Stimulated activated CD8-positive, alpha-beta memory T cell treated with anti-CD3 and anti-CD28 coated beads, Interleukin-12 subunit alpha, Interleukin-12 subunit beta, amount 100 ng/mL, for 24 hours (primary cell): ENCODE data around the gene LMX1B.
"Not testable (repeated sequence)": the region's sequence is repeated elsewhere in the genome, so short reads cannot be mapped to it uniquely, and the experiment has no call there.

ENCODE experiments used
- DNase-seq: peaks from one replicate; pipeline ENCODE4 v3.0.0-alpha.2; 2020; ENCODE audit errors: extremely low read depth

The LMX1B gene

DNA sequence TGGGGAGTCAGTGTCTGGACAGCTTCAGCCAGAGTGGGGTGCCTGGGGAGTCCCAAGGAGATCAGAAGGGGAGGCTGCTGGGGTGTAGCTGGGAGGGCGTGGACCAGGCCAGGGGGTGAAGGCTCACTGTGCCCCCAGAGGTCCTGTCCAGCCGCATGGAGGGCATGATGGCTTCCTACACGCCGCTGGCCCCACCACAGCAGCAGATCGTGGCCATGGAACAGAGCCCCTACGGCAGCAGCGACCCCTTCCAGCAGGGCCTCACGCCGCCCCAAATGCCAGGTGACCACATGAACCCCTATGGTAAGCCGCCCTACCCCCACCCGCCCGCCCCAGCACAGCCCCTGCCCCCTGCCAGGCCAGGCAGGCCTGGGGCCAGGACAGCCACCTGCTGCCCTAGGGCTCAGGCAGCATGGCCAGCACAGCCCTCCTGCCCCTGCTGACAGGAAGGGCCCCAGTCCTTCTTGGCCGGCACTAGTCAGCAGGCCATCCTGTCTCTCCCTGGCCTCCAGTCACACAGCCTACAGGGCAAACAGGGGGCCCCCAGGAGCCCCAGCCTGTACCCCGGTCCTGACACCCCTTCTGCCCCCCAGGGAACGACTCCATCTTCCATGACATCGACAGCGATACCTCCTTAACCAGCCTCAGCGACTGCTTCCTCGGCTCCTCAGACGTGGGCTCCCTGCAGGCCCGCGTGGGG is 82.1 kb downstream of the LMX1B start:
- no peak for DNase-seq

DNA sequence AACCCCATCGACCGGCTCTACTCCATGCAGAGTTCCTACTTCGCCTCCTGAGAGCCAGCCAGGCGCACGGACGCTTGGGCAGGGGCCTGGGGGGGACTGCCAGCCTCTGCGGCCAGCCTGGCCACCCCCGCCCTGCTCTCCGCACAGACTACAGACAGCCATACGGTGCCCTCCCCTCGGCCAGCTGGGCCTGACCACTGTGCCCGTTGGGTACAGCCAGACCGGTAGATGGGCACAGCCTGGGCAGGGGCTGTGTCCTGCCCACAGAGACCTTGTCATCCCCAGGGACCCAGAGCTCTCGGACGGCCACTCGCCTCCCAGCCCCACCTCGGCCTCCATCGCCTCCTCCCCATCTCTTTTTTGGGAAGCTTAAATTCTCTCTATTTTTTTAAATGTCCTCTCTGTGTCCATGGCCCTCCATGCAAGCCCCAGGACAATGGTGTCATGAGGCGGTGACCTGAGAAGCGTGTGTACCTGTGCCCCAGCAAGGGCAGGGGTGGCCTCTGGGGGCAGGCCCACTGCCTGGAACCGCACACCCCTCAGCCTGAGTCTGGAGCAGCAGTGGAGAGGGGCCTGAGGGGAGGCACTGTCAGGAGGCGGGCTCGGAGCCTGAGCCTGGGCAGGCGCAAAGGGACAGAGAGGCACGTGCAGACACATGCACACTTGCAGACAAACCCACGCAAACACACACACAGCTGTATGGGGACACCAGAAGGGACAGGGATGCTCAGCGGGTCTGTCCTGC is 82.8 kb downstream of the LMX1B start:
- no peak for DNase-seq

DNA sequence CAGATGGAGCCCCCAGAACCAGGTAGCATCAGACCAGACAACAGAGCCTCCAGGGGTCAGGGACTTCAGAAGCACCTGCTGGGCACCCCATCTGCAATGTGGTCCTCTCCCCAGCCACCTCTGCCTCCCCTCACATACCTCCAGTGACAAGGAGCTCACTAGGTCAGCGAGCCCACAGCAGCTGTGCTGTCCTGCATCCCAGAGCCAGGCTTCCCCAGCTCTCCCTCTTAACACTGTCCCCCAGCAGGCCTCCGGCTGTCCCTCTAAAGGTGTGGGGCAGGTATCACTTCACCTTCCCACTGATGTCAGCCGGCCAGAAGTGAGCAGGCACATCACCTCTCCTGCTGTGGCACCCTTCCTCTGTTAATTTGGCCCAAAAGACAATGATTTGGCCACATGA is 83.6 kb downstream of the LMX1B start:
- no peak for DNase-seq

DNA sequence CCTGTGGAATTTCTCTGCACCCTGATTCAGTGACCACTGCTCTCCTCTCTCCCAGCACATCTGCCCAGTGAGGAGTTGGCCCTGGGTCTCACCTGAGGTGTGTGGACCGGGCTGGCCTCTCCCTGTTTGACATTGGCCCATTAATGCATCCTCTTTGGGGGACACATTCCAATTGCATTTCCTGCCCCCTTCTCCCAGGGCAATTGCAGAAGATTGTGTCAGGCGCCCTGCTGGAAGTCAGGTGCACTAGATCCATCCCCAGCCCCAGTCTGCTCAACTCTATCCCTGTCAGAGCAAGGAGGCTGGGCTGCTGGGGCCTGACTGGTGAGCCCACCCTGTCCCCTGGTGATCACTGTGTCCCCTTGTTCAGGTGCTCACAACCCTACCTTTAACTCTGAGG is 84.5 kb downstream of the LMX1B start:
- DNase-seq = no peak

DNA sequence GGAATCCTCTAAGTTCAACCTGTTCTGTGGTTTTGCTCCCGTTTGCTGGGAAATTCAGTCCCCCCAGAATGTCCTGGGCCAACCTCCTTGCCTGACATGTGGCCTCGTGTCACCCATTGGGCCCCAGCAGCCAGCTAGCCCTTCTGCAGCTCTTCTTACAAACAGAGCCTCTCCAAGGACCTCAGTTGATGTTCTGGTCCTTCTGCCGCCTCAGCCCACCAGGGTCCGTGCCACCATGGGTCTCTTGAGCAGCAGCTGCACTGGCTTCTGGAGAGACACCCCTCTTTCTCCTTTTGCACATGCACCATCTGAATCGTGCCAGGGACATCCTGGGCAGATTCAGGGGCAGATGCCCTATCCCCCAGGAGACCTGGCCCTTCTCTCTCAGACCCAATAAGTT is 85.0 kb downstream of the LMX1B start:
- DNase-seq = no peak

DNA sequence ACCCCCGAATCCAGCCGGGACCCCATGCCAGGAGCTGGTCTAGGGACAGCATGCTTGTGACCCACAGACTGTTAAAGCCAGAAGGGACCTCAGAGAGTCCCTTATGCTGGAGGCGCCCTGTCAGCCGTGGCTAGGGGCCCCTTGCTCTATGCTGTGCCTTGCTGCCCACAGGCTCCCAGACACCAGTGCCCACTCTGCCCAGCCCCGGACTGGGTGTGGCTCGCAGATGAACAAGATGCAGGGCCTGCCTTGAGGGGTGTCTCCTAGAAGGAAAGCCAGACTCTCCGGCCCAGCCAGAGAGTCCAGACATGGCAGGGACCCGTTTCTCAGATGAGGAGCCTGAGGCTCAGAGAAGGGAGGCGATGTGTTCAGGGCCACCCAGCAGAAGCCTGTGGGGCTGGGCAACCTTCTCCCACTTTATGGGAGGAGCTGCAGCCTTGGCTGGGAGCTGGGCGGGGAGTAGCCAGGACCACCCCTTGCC is 85.7 kb downstream of the LMX1B start:
- DNase-seq = no peak

DNA sequence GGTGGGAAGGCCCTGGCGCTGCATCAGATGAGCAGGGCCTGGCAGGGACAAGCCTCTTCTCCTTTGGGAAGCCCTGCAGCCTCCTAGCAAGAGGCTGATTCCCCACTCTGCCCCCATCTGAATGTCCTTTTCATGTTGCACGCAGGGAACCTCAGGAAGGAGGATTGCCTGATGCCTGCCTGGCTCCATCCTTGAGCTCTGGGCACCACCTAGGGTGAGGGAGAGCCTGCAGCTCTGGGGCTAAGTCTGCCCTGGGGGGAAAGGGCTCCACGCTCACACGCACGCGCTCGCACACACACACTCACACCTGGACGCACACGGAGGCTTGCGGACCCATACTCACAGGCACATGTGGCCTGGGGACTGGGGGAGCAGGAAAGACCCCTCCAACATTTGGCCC is 86.6 kb downstream of the LMX1B start:
- no peak for DNase-seq

GRCh38 chr9:126700903-126701812 is 87.4 kb downstream of the LMX1B start:
- no peak for DNase-seq

DNA sequence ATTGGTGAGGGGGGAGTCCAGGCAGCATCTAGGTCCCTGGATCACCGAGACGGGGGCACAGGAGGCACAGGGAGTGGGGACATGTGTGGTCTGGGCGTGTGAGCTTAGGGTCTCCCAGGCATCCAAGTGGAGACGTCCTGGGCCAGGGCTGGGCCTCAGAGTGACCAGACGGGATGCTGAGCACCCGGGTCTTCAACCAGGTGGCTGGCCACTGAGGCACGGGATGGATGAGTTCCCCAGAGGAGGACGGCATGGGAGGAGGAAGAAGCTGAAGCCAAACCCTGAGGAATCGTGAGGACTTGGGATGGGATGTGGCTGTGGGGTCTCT is 88.0 kb downstream of the LMX1B start:
- DNase-seq = no peak

GRCh38 chr9:126702151-126703001 is 88.6 kb downstream of the LMX1B start:
- no peak for DNase-seq

DNA sequence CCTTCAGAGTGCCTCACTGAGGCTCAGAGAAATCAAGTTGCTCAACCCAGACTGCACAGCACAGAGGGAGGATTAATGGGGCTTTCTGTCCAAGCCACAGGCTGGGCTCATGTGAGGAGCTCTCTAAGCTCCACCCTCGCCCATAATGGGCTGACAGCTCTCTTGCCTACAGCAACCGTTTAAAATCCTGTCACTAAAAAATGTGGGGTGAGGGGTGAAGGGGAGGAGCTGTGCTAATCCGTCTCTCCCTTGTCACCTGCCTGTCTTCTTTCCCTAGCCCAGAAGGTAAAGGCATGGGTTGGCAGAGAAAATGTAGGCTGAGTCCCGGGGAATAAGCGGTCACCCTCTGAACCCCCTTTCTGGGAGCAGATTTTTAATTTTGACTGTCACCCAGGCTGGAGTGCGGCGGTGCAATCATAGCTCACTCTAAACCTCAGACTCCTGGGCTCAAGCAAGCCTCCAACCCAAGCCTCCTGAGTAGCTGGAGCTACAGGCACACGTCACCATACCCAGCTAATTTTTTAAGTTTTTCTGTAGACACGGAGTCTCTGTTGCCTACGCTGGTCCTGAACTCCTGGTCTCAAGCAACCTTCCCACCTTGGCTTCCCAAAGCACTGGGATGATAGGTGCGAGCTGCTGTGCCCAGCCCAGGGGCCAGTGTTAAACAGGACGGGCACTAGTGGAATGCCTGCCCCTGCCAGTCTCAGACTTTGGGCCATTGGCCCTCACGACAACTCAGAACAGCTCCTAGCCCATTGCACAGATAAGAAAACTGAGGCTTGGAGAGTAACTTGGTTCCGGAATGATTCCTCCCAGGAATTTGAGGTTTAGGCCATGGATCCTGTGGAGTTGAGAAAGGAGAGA is 89.5 kb downstream of the LMX1B start:
- DNase-seq = no peak

DNA sequence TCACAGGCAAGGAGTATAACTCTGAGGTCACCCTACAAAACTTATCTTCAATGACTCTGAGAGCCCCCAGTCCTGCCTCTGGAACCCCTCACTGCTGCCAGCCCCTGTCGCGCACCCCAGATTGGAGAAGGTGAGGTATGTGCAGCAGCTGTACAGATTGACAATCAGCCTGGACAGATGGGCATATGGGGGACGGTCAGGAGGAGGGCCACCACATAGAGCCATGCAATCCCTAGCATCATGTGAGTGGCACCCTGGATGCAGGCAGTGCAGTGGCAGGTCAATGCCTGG is 90.1 kb downstream of the LMX1B start:
- no peak for DNase-seq

- DNase-seq = no peak
Observed at GRCh38 chr9:126704157-126704891, 90.6 kb downstream of the LMX1B start.

DNA sequence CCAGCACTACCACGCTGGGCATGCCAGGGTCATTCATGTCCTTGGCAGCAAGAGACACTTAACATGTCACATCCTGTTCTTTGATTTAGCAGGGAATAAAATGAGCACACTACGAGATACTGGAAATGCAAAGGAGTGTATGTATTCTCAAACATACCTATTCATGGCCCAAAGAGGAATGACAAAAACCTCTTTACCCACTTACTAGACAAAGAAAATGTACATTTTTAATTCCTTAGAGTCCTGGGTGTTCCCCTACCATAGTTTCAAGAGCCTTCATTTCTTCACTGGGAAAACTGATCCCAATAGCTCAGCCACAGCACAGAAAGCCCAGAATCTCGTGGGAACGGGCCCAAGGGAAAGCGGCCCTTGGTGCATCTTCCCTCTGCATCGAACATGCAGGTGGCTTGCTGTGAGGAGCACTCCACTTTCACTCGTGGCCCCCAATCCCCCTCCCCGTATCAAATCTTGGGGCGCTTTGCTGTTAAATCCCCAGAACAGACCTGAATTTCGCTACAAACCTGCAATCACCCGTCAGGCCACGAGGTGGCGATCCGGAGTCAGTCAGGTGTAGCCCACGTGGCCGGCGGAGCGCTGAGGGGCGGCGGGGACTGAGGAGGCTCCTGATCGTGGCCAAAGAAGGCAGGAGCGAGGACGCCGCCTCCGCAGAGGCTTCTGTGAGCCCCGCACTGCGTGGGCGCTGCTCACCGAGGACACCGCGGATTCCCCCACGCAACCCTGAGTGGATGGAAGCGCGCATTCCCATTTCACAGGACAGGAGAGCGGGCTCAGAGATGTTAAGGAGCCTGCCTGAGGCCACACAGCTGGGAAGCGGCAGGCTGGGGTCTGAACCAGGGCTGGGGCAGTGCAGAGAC is 91.4 kb downstream of the LMX1B start:
- DNase-seq = no peak

DNA sequence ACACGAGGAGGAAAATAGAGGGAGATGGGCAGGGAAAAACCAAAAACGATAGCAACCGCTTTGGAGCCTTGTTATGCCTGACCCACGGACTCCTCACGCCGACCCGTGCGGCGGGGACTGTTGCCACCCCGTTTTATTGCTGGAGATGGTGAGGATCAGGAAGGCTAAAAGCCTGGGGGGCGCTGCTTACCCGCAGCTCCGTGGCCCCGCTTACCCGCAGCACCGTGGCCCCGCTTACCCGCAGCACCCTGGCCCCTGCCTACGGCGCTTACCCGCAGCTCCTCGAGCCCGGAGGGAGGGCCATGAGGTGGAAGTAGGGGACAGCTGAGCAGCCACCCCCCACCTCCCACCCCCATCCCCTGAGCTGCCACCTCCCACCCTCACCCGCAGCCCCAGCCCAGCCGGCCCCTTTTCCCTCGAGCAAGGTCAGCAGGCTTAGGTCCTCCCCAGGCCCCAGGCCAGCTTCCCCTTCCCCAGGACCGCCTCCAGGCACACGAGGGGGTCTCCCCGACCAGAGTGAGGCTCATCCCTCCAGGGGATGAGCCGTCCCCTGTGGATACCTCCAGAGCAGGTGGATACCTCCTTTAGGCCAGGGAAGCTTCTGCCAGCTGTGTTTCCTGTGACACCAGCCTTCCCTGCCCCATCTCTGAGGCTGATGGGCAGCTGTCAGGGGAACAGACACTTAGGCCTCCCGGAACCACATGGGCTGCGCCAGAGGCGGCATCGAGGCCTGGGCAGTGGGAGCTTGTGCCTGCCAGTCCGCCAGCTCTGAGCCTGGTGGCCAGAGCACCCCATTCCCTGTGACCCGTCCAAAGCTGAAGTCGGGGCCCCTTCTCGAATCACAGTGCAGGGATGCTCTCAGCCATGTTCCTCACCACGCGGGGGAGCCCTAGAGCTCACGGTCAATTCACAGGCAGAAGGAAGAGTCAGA is 92.3 kb downstream of the LMX1B start:
- DNase-seq = no peak

GRCh38 chr9:126706698-126707053 is 92.9 kb downstream of the LMX1B start:
- DNase-seq = no peak

DNA sequence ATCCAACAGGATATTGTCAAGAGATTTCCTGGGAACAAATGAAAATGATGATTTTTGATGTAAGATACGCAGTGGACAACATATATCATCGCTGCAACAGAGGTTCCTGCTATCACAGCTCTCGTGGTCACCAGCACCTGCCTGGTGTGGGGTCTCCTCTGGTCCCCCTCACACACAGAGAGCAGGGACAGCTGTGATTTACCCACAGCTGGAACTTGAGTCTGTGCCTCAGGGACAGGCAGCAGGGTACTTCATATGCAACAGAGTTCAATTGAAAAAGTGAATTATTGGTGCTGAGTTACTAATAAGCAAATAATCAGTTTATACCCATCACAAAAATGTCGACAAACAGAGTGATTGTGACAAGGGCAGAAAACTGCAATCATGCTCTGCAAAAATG is 93.4 kb downstream of the LMX1B start:
- no peak for DNase-seq

DNA sequence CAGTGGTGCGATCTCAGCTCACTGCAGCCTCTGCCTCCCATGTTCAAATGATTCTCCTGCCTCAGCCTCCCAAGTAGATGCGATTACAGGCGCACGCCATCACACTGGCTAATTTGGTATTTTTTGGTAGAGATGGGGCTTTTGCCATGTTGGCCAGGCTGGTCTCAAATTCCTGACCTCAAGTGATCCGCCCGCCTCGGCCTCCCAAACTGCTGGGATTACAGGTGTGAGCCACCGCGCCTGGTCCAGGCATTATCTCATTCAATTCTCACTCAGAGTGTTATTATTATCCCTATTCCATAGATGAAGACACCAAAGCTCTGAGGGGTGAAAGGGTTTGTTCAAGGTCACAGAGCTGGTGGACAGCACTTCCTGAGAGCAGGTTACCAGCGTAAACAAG is 94.0 kb downstream of the LMX1B start:
- not testable (repeated sequence) for DNase-seq
